Measurements from ENCODE around the gene SLC44A3.

Gene SLC44A3

GRCh38 chr1:94884106-94884505 is 63.9 kb downstream of the SLC44A3 start:
- Mint-ChIP-seq H3K9me3 (no peaks in the 10 kb centered on the region), H3K27me3 (ENCODE audit: low read depth) (no peaks in the 10 kb centered on the region), H3K4me3 (no peak overlapping the region), H3K36me3 (ENCODE audit: low read depth) (no peaks in the 10 kb centered on the region), H3K27ac (no peak overlapping the region), H3K4me1 (ENCODE audit: low read depth) (peaks cover 6% of the 10 kb centered on the region)

- Mint-ChIP-seq H3K36me3 (ENCODE audit: low read depth) (no peaks in the 10 kb centered on the region), H3K27me3 (ENCODE audit: low read depth) (no peaks in the 10 kb centered on the region), H3K9me3 (no peaks in the 10 kb centered on the region), H3K4me3 (no peak overlapping the region), H3K4me1 (ENCODE audit: low read depth) (peaks cover 6% of the 10 kb centered on the region), H3K27ac (no peak overlapping the region)
These were observed 64.3 kb downstream of the SLC44A3 start for GRCh38 chr1:94884507-94884906.

GRCh38 chr1:94886361-94886760 is 66.2 kb downstream of the SLC44A3 start:
- Mint-ChIP-seq H3K27ac (no peak overlapping the region), H3K9me3 (no peaks in the 10 kb centered on the region), H3K4me3 (no peak overlapping the region), H3K4me1 (ENCODE audit: low read depth) (peaks cover 6% of the 10 kb centered on the region), H3K36me3 (ENCODE audit: low read depth) (no peaks in the 10 kb centered on the region), H3K27me3 (ENCODE audit: low read depth) (peaks cover 5% of the 10 kb centered on the region)

DNA sequence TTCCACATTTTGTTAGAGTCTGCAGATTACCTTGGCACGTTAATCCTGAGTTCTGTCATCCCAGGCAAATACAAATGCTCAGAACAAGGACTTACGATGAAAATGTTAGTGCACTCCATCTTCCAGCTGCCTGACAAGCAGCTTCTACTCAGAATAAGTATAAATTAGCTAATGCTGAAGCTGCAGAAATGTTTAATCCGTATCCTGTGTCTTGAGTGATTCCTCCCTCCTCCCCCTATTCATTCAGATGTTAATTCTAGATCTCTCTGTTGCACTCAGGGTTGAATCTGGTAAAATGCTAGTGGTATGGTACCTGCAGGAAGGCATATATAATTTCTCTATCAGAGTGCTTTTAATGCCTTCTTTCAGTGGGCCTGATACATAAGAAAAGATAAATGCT is 66.9 kb downstream of the SLC44A3 start:
- H3K27me3 Mint-ChIP-seq (ENCODE audit: low read depth), result peaks cover 5% of the 10 kb centered on the region
- H3K4me3 Mint-ChIP-seq, result no peak overlapping the region
- H3K36me3 Mint-ChIP-seq (ENCODE audit: low read depth), result no peaks in the 10 kb centered on the region
- H3K27ac Mint-ChIP-seq, result no peak overlapping the region
- no peaks in the 10 kb centered on the region for H3K9me3 Mint-ChIP-seq
- H3K4me1 Mint-ChIP-seq (ENCODE audit: low read depth), result peaks cover 6% of the 10 kb centered on the region

GRCh38 chr1:94887603-94888171 is 67.5 kb downstream of the SLC44A3 start:
- no peaks in the 10 kb centered on the region for H3K9me3 Mint-ChIP-seq
- peaks cover 5% of the 10 kb centered on the region for H3K27me3 Mint-ChIP-seq (ENCODE audit: low read depth)
- H3K4me3 Mint-ChIP-seq, result no peak overlapping the region
- H3K4me1 Mint-ChIP-seq (ENCODE audit: low read depth), result peaks cover 6% of the 10 kb centered on the region
- no peaks in the 10 kb centered on the region for H3K36me3 Mint-ChIP-seq (ENCODE audit: low read depth)
- no peak overlapping the region for H3K27ac Mint-ChIP-seq

- Mint-ChIP-seq H3K9me3 (no peaks in the 10 kb centered on the region), H3K36me3 (ENCODE audit: low read depth) (no peaks in the 10 kb centered on the region), H3K4me1 (ENCODE audit: low read depth) (peaks cover 6% of the 10 kb centered on the region), H3K27ac (no peak overlapping the region), H3K4me3 (no peak overlapping the region), H3K27me3 (ENCODE audit: low read depth) (peaks cover 5% of the 10 kb centered on the region)
These were observed 68.0 kb downstream of the SLC44A3 start for GRCh38 chr1:94888201-94888600.

DNA sequence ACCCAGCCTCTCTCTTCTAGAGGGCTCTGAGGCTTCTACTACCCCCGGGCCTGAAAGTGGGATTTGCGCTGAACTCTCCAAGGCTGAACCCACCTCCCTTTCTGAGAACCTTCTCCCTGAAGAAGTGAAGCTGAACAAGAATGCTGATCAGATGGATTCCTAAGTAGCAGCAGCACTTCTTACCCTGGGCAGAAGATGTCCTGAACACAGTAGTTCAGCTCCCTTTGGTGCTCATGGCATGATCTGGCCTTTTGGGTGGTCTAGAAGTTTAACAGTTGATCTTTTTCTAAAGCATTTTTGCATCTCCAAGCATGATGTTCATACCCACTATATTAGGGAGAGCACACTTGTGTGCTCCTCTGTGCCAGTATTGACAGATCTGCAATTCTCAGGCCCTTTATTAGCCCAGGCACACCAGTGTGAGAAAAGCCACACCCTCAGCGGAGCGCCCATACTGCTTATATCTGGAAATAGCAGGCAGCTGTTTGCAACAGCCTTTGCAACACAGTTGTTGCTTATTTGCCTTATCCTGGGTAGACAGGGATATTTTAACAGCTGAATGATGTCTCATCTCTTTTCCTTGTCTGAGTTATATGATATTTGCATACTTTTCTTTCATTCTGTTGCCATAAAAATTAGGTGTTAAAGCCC is 72.6 kb downstream of the SLC44A3 start:
- no peak overlapping the region for H3K4me3 Mint-ChIP-seq
- H3K27ac Mint-ChIP-seq, result no peak overlapping the region
- H3K27me3 Mint-ChIP-seq (ENCODE audit: low read depth), result peaks cover 14% of the 10 kb centered on the region
- no peaks in the 10 kb centered on the region for H3K36me3 Mint-ChIP-seq (ENCODE audit: low read depth)
- no peaks in the 10 kb centered on the region for H3K9me3 Mint-ChIP-seq
- no peaks in the 10 kb centered on the region for H3K4me1 Mint-ChIP-seq (ENCODE audit: low read depth)

DNA sequence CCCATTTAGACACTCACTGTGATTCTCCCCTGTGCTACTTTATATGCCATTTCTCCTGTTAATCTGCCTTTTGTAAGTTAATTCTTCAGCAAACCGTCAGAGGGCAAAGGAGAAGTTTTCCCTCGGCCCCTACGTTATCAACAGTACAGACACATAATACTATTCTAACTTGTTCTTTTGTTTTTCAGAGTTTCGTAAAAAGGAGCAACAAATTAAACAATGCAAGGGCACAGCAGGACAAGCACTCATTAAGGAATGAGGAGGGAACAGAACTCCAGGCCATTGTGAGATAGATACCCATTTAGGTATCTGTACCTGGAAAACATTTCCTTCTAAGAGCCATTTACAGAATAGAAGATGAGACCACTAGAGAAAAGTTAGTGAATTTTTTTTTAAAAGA is 74.5 kb downstream of the SLC44A3 start:
- H3K4me1 Mint-ChIP-seq (ENCODE audit: low read depth), result no peaks in the 10 kb centered on the region
- H3K9me3 Mint-ChIP-seq, result no peaks in the 10 kb centered on the region
- H3K27ac Mint-ChIP-seq, result no peak overlapping the region
- H3K36me3 Mint-ChIP-seq (ENCODE audit: low read depth), result no peaks in the 10 kb centered on the region
- peaks cover 14% of the 10 kb centered on the region for H3K27me3 Mint-ChIP-seq (ENCODE audit: low read depth)
- no peak overlapping the region for H3K4me3 Mint-ChIP-seq

DNA sequence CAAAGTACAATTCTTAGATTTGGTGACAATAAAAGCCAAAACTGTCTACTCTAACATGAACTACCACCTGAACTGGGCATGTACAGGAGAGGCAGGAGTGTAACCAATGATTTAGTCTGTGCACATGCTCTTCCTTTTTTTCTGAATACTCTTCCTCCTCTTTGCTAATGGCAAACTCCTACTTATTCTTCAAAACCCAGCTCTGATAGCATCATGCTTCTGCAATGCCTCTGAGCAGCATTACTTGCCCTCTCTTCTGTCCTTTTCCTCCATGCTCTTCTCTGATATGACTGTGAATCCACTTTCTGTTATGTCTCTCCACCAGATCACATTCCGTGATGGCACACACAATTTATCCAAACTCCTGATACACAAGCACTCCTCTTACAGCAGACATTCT is 75.4 kb downstream of the SLC44A3 start:
- H3K4me3 Mint-ChIP-seq, result no peak overlapping the region
- no peaks in the 10 kb centered on the region for H3K9me3 Mint-ChIP-seq
- H3K27ac Mint-ChIP-seq, result no peak overlapping the region
- H3K27me3 Mint-ChIP-seq (ENCODE audit: low read depth), result peaks cover 8% of the 10 kb centered on the region
- H3K4me1 Mint-ChIP-seq (ENCODE audit: low read depth), result no peaks in the 10 kb centered on the region
- no peaks in the 10 kb centered on the region for H3K36me3 Mint-ChIP-seq (ENCODE audit: low read depth)

DNA sequence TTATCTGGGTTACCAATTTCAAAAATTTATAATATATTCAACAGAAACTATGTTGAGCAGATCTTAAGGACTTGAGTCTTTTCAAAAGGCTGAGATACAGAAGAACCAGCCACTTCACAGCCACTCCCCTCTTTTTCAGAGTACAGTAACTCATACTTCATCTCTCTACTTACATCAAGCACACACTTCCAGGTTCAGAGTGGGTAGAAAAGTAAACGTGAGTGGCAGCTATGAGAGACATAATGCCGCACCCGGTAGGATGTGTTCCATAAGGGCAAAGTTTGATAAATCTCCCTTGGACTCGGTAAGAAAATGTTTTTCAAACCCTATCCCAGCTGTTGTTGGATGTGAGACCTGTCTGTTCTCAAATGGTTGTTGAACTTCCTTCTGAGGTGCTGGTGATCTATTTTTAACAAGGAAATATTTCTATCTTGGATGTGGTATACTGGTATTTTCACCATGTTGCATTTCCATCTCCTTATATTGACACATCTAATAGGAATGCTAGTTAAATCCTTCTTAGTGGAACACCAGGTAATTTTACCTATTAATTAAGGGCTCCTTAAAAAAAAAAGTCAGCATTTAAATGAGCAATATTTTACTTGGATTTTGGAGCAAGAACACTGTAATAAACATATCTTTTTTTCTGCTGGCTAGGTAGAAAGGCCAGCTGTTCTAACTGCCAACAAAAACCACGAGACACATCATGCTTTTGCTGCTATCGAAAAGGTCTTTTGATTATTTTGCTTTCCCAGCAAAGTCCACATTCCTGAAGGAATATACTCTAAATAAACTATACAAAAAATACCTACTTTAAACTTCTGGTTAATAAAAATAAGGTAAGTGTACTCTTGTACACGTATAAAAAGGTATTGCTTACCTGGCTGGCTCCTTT is 78.6 kb downstream of the SLC44A3 start:
- H3K27me3 Mint-ChIP-seq (ENCODE audit: low read depth), result peaks cover 8% of the 10 kb centered on the region

DNA sequence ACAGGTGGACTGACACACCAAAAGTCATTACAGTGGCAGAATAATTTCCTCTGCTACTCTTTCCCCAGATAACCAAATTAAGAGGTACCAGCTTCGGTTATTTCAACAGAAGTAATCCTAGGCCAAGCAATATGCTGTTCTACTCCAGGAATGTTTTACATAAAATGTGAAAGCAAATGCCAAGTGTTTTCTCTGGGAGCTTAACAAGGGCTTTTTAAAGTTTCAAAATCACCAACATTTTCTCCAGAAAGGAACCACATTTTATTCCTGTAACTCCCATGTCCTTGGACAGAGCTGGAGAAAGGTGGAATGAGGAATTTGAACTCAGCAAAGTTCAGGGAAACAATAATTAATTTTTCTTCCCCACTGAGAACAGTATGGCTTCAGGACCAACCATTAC is 79.6 kb downstream of the SLC44A3 start:
- Mint-ChIP-seq H3K27ac (no peak overlapping the region), H3K36me3 (ENCODE audit: low read depth) (no peaks in the 10 kb centered on the region), H3K27me3 (ENCODE audit: low read depth) (peaks cover 4% of the 10 kb centered on the region), H3K4me3 (no peak overlapping the region), H3K4me1 (ENCODE audit: low read depth) (no peaks in the 10 kb centered on the region), H3K9me3 (no peaks in the 10 kb centered on the region)

More for the DNA sequence above, 78.6 kb downstream of the SLC44A3 start:
- Mint-ChIP-seq H3K4me1 (ENCODE audit: low read depth) (no peaks in the 10 kb centered on the region), H3K36me3 (ENCODE audit: low read depth) (no peaks in the 10 kb centered on the region), H3K4me3 (no peak overlapping the region), H3K27ac (no peak overlapping the region), H3K9me3 (no peaks in the 10 kb centered on the region)

DNA sequence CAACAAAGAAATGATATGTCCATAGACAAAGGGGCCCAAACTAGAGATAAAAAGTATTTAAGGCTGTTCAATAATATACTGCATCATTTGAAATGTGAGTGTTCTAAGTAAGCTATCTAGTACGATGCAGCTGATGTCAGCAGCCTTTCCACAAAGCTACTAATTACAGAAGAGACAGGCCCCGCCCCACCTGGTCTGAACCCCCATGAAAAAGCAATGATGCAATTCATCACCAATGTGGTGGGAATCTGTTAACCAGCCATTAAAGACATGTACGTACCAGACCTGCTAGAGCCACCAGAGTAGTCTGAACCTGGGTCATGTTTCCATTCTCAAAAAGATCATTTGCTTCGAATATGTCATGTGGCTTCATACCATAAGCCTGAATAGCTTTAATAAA is 81.7 kb downstream of the SLC44A3 start:
- Mint-ChIP-seq H3K27ac (no peak overlapping the region), H3K4me1 (ENCODE audit: low read depth) (no peaks in the 10 kb centered on the region), H3K9me3 (no peaks in the 10 kb centered on the region), H3K4me3 (no peak overlapping the region), H3K27me3 (ENCODE audit: low read depth) (no peaks in the 10 kb centered on the region), H3K36me3 (ENCODE audit: low read depth) (no peaks in the 10 kb centered on the region)

- Mint-ChIP-seq H3K27ac (no peak overlapping the region), H3K36me3 (ENCODE audit: low read depth) (no peaks in the 10 kb centered on the region), H3K4me3 (no peak overlapping the region), H3K9me3 (no peaks in the 10 kb centered on the region), H3K27me3 (ENCODE audit: low read depth) (no peaks in the 10 kb centered on the region), H3K4me1 (ENCODE audit: low read depth) (no peaks in the 10 kb centered on the region)
These were observed 83.3 kb downstream of the SLC44A3 start for GRCh38 chr1:94903280-94904009.

- Mint-ChIP-seq H3K27ac (no peak overlapping the region), H3K4me1 (ENCODE audit: low read depth) (no peaks in the 10 kb centered on the region), H3K27me3 (ENCODE audit: low read depth) (no peaks in the 10 kb centered on the region), H3K9me3 (no peaks in the 10 kb centered on the region), H3K4me3 (no peak overlapping the region), H3K36me3 (ENCODE audit: low read depth) (no peaks in the 10 kb centered on the region)
These were observed 85.0 kb downstream of the SLC44A3 start for GRCh38 chr1:94905207-94905606.

Measured in T-helper 1 cell treated with Interleukin-12 subunit alpha and Interleukin-12 subunit beta and Interleukin-4 antibody, amounts not matched to agents 30 μg/mL and 1 μg/mL, for 36 hours (primary cell).